Subcutaneous adipose tissue (tissue), 4 donors: ENCODE measurements around the gene RNF212B. TPM values are rescaled to one million over a fixed set of nuclear protein-coding genes. Genes with fewer than 3 reads are reported as not detected.

Experiments used
- CTCF ChIP-seq: fragments of 450-650 bp; IDR thresholded peaks from one replicate; pipeline ENCODE4 v1.5.1; 2016; ENCODE audit warnings: low read depth, mild to moderate bottlenecking, control low read depth, antibody characterized with exemption, moderate library complexity
- total RNA-seq, 4 donors: library from RNA; depleted of rRNA; stranded (reverse); fragments of >200 nt; gene quantifications; one replicate each; pipeline ENCODE4 v1.1.0, GENCODE V29; 2016

Gene RNF212B
- total RNA-seq, 4 donors from 2014 or later: not detected

GRCh38 chr14:23301969-23302289 lies 64.2 kb downstream of the RNF212B start:
- no peak for TF ChIP-seq CTCF

GRCh38 chr14:23302290-23303225 lies 64.8 kb downstream of the RNF212B start, which contains the start of gene PPP1R3E:
PPP1R3E (minus strand) TSS chr14:23302859; CDS start chr14:23302576, 283 bp downstream.
- no peak for TF ChIP-seq CTCF

- no peak for TF ChIP-seq CTCF
Observed at GRCh38 chr14:23306412-23307145, 68.8 kb downstream of the RNF212B start, which contains the start of gene BCL2L2. BCL2L2 (plus strand) TSS chr14:23306833; CDS start chr14:23307768, 935 bp downstream.

GRCh38 chr14:23307146-23307530 lies 69.4 kb downstream of the RNF212B start:
- TF ChIP-seq CTCF: no peak

GRCh38 chr14:23307687-23308644 lies 70.2 kb downstream of the RNF212B start:
- no peak for TF ChIP-seq CTCF

- no peak for TF ChIP-seq CTCF
Observed at GRCh38 chr14:23308721-23309445, 71.1 kb downstream of the RNF212B start.
